Activated T-helper 1 cell treated with anti-CD3 and anti-CD28 coated beads, Interleukin-2, amount 50 U/mL, for 16 hours (primary cell): ENCODE results near the gene RMND1.
"Not testable (repeated sequence)": the region's sequence is repeated elsewhere in the genome, so short reads cannot be mapped to it uniquely, and the experiment has no call there.

Experiments used
- DNase-seq, 2 donors: peaks; one replicate each; pipeline ENCODE4 v3.0.0-alpha.2; 2020; ENCODE audit warnings: low read depth in 1 of 2, low spot score in 1 of 2

RMND1 gene

GRCh38 chr6:151451950-151452749 is at the start of gene RMND1:
TSS of gene RMND1 (minus strand) at chr6:151452126. CDS start at chr6:151445811, 6,315 bp downstream.
- DNase-seq = peak; percentile 99

- no peak for DNase-seq
Measured at GRCh38 chr6:151499551-151499950, 47.6 kb upstream of the RMND1 start.

- no peak for DNase-seq
Measured at GRCh38 chr6:151498327-151498726, 46.4 kb upstream of the RMND1 start.

- no peak for DNase-seq
Measured at GRCh38 chr6:151497905-151498304, 46.0 kb upstream of the RMND1 start.

- DNase-seq = no peak
Measured at GRCh38 chr6:151495380-151495779, 43.5 kb upstream of the RMND1 start.

- no peak for DNase-seq
Measured at GRCh38 chr6:151494936-151495320, 43.0 kb upstream of the RMND1 start.

- DNase-seq = no peak
Measured at GRCh38 chr6:151494235-151494935, 42.5 kb upstream of the RMND1 start.

GRCh38 chr6:151493804-151494234 is 41.9 kb upstream of the RMND1 start, which contains the start of gene CCDC170:
TSS of gene CCDC170 (plus strand) at chr6:151494017. CDS start at chr6:151494129, 112 bp downstream.
- DNase-seq = no peak

- no peak for DNase-seq
Measured at GRCh38 chr6:151493161-151493803, 41.4 kb upstream of the RMND1 start.

GRCh38 chr6:151490996-151491395 is 39.1 kb upstream of the RMND1 start:
- DNase-seq = no peak

- no peak for DNase-seq
Measured at GRCh38 chr6:151488226-151488625, 36.3 kb upstream of the RMND1 start.

GRCh38 chr6:151483994-151484393 is 32.1 kb upstream of the RMND1 start:
- DNase-seq = no peak

GRCh38 chr6:151482290-151482689 is 30.4 kb upstream of the RMND1 start:
- DNase-seq = no peak

- no peak for DNase-seq
Measured at GRCh38 chr6:151481786-151482185, 29.9 kb upstream of the RMND1 start.

- DNase-seq = no peak
Measured at GRCh38 chr6:151478670-151479069, 26.7 kb upstream of the RMND1 start.

GRCh38 chr6:151477726-151478125 is 25.8 kb upstream of the RMND1 start:
- no peak for DNase-seq

GRCh38 chr6:151475653-151476523 is 24.0 kb upstream of the RMND1 start:
- no peak for DNase-seq

- no peak for DNase-seq
Measured at GRCh38 chr6:151464702-151465101, 12.8 kb upstream of the RMND1 start.

- DNase-seq = no peak
Measured at GRCh38 chr6:151461673-151462072, 9.7 kb upstream of the RMND1 start.

GRCh38 chr6:151455751-151456398 is 3.9 kb upstream of the RMND1 start:
- DNase-seq = not testable (repeated sequence)
